Type B pancreatic cell (in vitro differentiated cells): ENCODE data around the gene DHRS3. TPM values are rescaled to one million over a fixed set of nuclear protein-coding genes. Genes with fewer than 3 reads are reported as not detected.
A peak's percentile ranks its signal among the peaks of the same experiment; 100 is the strongest.

Experiments
- DNase-seq: peaks from one replicate; pipeline ENCODE4 v3.0.0; 2021; ENCODE audit warnings: mixed read lengths; ENCODE audit not compliant: unreplicated experiment; ENCODE audit errors: extremely low spot score
- H3K27ac Mint-ChIP-seq: 2 replicates; pipeline ENCODE4 v1.8.0; 2021; ENCODE audit warnings: mild to moderate bottlenecking, mixed read lengths
- H3K27me3 Mint-ChIP-seq: 2 replicates; pipeline ENCODE4 v1.8.0; 2021; ENCODE audit warnings: mixed read lengths
- H3K36me3 Mint-ChIP-seq: 2 replicates; pipeline ENCODE4 v1.8.0; 2021; ENCODE audit warnings: mixed read lengths
- H3K4me1 Mint-ChIP-seq: one replicate; pipeline ENCODE4 v1.8.0; 2021; ENCODE audit warnings: mixed read lengths; ENCODE audit not compliant: unreplicated experiment
- H3K4me3 Mint-ChIP-seq: 2 replicates; pipeline ENCODE4 v1.8.0; 2021; ENCODE audit warnings: mild to moderate bottlenecking, mixed read lengths
- H3K9me3 Mint-ChIP-seq: 2 replicates; pipeline ENCODE4 v1.8.0; 2021; ENCODE audit warnings: mixed read lengths
- CTCF ChIP-seq: fragments of 200-600 bp; sonication (generic); conservative IDR thresholded peaks from 2 replicates; pipeline ENCODE4 v1.5.0; 2021; ENCODE audit warnings: antibody characterized with exemption, mild to moderate bottlenecking
- total RNA-seq: library from RNA; stranded (reverse); gene quantifications from 2 replicates; pipeline ENCODE4 v1.2.1, GENCODE V29; 2021; ENCODE audit warnings: low replicate concordance

Gene DHRS3
- total RNA-seq, 1 donor from 2014 or later = 143 TPM

GRCh38 chr1:12599657-12600056 is 18.4 kb downstream of the DHRS3 start:
- Mint-ChIP-seq H3K36me3 (peaks cover 9% of the 10 kb centered on the region), H3K27ac (peak overlapping the region; percentile 57), H3K9me3 (no peaks in the 10 kb centered on the region), H3K27me3 (no peaks in the 10 kb centered on the region), H3K4me1 (peaks cover 72% of the 10 kb centered on the region), H3K4me3 (peak overlapping the region; percentile 48)
- DNase-seq = no peak
- TF ChIP-seq CTCF = no peak

- H3K9me3 Mint-ChIP-seq = no peaks in the 10 kb centered on the region
- no peak for TF ChIP-seq CTCF
- no peak for DNase-seq
- peaks cover 72% of the 10 kb centered on the region for H3K4me1 Mint-ChIP-seq
- H3K36me3 Mint-ChIP-seq = peaks cover 2% of the 10 kb centered on the region
- H3K4me3 Mint-ChIP-seq = peak overlapping the region; percentile 48
- H3K27me3 Mint-ChIP-seq = no peaks in the 10 kb centered on the region
- peak overlapping the region; percentile 75 for H3K27ac Mint-ChIP-seq
Observed at GRCh38 chr1:12598974-12599373, 19.0 kb downstream of the DHRS3 start.

GRCh38 chr1:12597792-12598191 is 20.2 kb downstream of the DHRS3 start:
- no peak for DNase-seq
- peaks cover 68% of the 10 kb centered on the region for H3K4me1 Mint-ChIP-seq
- H3K36me3 Mint-ChIP-seq = peaks cover 4% of the 10 kb centered on the region
- TF ChIP-seq CTCF = no peak
- H3K27me3 Mint-ChIP-seq = no peaks in the 10 kb centered on the region
- H3K27ac Mint-ChIP-seq = peak overlapping the region; percentile 75
- peak overlapping the region; percentile 37 for H3K4me3 Mint-ChIP-seq
- no peaks in the 10 kb centered on the region for H3K9me3 Mint-ChIP-seq

- peak; percentile 81 for DNase-seq
- Mint-ChIP-seq H3K27ac (peak overlapping the region; percentile 74), H3K4me3 (peak overlapping the region; percentile 69), H3K27me3 (no peaks in the 10 kb centered on the region), H3K9me3 (no peaks in the 10 kb centered on the region), H3K36me3 (peaks cover 8% of the 10 kb centered on the region), H3K4me1 (peaks cover 64% of the 10 kb centered on the region)
- no peak for TF ChIP-seq CTCF
Observed at GRCh38 chr1:12596007-12596821, 21.8 kb downstream of the DHRS3 start.

- peaks cover 11% of the 10 kb centered on the region for H3K36me3 Mint-ChIP-seq
- peak overlapping the region; percentile 74 for H3K27ac Mint-ChIP-seq
- no peaks in the 10 kb centered on the region for H3K27me3 Mint-ChIP-seq
- no peak for DNase-seq
- H3K4me1 Mint-ChIP-seq = peaks cover 62% of the 10 kb centered on the region
- H3K4me3 Mint-ChIP-seq = peak overlapping the region; percentile 69
- no peaks in the 10 kb centered on the region for H3K9me3 Mint-ChIP-seq
- TF ChIP-seq CTCF = no peak
Observed at GRCh38 chr1:12595757-12596006, 22.3 kb downstream of the DHRS3 start.
